HG03442 (cell line): ENCODE data around the gene CHRNG.

Experiments used
- ATAC-seq: cut with Tn5 transposase; IDR thresholded peaks from one replicate; pipeline ENCODE4 v1.9.1; 2021; ENCODE audit warnings: mild to moderate bottlenecking, moderate library complexity; ENCODE audit not compliant: unreplicated experiment

Gene CHRNG, protein sequence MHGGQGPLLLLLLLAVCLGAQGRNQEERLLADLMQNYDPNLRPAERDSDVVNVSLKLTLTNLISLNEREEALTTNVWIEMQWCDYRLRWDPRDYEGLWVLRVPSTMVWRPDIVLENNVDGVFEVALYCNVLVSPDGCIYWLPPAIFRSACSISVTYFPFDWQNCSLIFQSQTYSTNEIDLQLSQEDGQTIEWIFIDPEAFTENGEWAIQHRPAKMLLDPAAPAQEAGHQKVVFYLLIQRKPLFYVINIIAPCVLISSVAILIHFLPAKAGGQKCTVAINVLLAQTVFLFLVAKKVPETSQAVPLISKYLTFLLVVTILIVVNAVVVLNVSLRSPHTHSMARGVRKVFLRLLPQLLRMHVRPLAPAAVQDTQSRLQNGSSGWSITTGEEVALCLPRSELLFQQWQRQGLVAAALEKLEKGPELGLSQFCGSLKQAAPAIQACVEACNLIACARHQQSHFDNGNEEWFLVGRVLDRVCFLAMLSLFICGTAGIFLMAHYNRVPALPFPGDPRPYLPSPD

DNA sequence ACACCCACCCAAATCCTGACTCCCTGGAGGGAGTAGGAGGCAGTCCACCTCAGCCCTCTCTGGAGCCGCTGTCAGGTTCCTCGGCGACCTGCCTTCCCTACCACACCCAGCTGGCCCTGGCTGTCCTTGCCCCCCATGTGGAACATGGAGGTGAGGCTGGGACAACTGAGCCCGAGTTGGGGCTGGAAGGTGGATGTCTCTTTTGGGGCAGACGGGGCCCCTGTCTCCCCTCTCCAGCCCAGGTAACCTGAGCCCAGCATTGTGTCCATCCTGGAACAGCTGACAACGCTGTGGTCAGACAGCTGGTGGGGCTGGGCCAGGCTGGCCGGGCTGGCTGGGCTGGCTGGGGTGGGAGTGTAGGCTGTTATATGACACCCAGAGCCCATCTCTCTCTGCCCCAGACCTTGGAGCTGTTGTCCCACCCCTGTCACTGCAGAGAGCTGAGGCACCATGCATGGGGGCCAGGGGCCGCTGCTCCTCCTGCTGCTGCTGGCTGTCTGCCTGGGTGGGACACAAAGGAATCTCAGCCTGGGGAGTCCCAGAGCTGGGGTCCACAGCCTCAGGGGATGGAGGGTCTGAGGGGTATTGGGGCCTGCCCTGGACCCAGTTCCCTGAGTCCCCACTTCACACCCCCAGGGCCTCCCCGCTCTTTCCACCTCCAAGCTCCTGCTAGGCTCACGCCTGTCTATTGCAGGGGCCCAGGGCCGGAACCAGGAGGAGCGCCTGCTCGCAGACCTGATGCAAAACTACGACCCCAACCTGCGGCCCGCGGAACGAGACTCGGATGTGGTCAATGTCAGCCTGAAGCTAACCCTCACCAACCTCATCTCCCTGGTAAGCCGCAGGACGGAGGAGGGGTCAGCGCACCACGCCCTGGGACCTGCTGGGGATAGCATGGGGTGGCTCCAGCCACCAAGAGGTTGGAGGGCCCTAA, at the start of gene CHRNG:
TSS of gene CHRNG (plus strand) at position 395 of the 934 bp plus-strand sequence. CDS start at position 451, 56 bp downstream.
- ATAC-seq, result no peak

DNA sequence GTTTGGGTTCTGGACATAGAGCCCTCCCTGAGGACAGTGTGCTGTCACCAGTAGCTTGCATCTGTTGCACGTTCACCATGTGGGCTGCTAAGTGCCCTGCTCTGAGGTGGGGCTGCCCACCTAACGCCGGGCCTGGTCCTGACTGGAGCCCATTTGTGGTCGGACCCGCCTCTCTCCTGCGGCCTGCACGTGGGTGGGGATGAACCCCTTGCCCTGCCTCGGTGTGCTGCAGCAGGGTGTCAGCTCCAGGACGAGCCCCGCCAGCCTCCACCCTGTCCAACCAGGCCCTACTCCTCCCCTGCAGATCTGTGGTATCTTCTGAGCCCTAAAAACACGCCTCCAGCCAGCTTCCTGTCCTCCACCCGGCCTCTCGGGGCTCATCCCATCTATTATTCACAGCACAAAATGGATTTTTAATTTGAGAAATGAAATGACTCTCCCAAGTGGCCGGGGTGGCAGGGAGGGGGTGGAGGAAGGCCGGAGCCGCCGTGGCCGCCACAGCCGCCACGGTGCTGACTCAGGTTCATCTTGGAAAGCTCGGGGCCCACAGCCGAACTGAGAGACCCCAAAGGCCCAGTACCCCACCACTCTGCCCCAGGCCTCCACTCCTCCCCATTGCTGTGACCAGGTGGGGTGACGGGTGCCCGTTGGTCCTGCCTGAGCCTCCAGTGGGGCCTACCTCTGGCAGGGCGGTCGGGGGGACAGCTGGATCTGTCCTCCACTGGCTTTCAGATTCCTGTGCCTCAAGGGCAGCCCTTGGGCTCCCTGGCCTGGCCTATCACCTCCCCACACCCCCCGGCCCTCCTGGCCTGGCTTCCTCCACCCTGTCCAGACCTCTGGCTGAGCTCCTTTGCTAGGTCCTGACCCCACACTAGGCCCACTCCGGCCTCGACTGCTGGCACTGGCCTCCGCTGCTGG, 49.0 kb upstream of the CHRNG start:
- no peak for ATAC-seq

DNA sequence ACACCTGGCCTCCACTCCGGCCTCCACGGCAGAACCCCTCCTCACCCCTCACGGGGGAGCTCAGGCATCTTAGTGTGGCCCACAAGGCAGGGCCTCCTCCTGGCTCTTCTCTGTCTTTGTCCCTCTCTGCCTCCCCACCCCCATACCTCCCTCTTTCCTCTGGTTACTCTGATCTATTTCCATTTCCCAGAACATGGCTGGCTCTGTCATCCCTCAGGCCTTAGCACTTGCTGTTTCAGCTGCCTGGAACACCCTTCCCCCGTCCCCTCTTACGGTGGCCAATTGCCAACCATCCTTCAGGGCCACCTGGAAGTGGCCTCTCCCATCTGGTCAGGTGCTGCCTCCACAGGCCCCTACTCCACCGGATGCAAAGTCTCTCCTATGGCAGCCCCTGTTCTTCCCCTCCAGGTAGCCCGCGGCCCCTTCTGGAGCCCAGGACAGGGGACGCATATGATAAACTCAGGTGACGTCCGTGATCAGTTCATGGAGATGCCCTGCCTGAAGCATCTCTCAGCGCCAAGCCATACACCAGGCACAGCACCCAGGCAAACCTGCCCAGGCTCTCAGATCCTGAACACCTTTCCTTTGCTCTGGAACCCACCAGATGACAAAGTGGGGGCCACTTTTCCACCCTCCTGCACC, 48.2 kb upstream of the CHRNG start:
- no peak for ATAC-seq

DNA sequence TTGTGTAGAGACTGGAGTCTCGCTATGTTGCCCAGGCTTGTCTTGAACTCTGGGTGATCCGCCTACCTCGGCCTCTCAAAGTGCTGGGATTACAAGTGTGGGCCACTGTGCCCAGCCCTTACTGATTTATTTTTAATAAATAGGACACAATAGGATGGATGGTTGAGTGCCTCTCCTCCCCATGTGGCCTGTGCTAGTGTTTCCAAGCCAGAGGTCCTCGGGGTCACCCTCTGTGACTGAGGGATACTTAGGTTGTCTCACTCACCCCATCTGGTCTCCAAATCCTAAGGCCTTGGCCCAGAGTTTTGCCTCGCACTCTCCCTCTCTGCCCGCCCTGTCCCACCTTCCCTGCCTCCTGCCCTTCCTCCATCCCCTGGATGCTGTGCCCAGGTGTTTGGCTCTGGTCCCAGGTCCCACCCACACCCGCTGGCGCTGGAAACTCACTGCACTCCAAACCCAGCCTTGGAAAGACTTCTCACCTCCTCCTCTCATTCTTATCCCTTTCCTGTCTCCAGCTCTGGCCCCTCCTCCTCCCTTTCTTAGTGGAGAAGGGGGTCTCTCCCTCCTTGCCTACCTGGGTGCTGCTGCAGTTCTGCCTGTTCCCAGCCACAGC, 47.1 kb upstream of the CHRNG start:
- no peak for ATAC-seq

DNA sequence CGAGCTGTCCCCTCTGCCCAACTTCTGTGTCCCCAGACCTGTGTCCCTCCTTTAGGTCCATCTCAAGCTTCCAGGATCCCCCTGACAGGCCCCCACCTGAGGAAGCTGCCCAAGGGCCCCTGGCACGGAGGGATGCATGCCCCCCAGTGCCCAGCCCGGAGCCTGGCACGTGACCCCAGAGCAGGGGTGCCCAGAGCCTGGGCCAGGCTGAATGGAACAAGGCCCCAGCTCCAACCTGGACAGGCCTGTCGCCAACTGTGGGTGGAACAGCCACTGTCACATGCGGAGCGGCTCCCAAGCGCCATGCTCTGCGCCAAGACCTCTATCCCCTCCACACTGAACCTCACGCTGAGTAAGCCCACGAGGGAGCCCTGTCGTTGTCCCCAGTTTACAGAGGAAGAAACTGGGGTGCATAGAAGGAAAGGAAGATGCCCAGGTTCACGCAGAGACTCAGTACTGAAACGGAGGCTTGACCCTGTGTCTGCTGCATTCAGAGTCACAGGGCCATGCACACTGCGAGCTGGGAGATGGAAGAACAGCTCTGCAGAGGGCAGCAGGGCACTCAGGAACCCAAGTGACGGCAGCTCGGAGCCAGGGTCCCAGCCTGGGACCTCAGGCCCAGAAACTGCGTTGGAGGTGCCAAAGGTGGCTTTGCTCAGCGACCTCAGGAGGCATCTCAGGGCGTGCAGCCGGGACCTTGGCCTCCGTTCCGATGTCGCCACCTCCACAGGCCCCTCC, 46.4 kb upstream of the CHRNG start:
- no peak for ATAC-seq

DNA sequence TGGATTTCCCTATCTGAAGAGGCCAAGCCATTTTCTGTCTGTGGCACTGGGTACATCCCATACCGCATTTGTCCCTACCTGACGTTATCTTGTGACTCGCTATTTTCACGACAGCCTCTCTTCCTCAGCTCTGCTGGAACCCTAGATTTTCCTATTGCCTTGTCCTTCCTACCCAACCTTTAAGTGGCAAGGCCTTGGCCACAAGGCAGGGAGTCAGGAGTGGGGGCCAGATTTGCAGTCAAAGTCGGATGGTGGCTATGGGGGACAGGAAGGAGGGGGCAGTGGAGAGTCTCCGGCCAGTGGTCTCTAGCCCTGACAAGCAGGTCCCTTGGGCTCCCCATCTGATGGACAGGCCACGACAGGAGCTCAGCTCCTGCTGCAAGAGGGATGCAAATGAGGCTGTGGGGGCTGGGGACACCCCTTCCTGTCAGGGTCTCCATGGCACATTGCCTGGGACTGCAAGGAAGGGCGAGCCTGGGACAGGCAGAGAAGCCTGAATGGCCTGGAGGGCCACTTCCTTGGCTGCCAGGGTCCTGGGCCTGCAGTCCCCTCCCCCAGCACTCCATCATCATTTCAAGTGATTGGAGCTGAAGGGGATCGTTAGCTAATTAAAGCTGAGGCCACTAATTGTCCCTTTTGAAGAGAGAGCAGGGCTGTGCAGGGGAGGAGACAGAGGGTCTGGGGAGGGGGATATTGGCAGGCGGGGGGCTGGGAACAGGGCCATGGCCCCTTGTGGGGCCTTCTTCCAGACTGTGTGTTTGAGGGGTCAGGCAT, 45.6 kb upstream of the CHRNG start:
- no peak for ATAC-seq

DNA sequence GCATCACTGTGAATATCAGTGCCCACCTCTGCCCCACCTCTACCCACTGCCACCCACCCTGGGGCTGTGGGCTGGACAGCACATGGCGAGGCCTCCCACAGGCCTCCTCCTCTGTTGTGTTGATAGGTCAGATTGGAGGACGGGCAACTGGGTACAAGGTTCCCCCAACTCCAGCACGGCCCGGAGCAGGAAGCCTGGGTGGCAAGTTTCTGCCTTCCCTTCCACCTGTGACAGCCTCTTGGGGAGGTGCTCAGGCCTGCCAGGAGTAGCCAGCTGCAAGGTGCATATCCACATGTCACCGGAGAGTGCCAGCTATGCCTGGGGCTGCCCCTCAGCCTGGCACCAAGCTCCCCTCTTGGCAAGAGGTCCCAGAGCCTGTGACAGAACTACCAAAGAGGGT, 45.0 kb upstream of the CHRNG start:
- no peak for ATAC-seq

DNA sequence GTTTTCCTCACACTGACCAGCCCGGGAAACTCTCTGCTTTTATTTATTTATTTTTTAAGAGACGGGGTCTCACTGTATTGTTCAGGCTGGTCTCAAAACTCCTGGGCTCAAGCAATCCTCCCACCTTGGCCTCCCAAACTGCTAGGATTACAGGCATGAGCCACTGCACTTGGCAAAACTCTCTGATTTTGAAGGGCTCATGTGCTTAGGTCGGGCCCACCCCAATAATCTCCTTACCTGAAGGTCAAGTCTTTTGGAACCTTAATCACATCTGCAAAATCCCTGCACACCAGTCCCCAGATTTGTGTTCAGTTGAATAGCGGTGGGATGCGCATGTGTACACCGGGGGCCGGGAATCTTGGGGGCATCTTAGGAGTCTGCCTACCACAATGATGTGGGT, 44.2 kb upstream of the CHRNG start:
- no peak for ATAC-seq

DNA sequence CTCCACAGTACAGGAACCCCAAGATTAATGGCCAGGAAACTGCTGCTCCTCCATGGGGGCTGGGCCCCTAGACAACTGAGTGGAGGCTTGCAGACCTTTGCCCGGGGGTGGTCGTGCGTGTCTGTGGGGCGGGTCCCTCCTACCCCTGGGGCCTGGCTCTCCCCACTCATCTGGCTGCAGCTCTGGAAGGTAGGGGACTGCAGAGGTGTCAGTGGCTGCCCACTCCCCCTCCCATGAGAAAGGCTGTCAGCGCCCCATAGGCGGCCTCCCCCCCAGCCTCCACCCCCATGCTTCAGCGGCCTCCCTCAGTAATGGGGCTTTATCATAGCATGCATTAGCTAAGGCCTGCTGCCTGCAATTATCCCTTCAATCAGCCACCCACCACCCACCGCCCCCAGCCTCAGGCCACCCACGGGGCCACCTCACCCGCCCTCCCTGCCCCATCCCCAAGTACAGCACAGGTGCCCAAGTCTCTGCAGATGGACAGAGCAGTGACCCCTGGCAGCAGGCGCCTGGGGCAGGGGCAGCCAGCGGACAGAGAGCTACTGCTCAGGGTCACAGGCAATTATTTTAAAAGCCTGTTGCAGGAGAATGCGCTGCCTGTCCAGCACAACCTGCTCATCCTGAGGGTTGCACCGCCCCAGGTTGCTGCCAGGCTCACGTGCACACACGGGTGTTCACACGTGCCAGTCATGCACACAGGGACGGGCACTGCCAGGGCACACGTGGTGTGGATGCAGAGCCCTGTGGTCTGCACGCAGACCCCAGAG, 42.8 kb upstream of the CHRNG start:
- no peak for ATAC-seq

DNA sequence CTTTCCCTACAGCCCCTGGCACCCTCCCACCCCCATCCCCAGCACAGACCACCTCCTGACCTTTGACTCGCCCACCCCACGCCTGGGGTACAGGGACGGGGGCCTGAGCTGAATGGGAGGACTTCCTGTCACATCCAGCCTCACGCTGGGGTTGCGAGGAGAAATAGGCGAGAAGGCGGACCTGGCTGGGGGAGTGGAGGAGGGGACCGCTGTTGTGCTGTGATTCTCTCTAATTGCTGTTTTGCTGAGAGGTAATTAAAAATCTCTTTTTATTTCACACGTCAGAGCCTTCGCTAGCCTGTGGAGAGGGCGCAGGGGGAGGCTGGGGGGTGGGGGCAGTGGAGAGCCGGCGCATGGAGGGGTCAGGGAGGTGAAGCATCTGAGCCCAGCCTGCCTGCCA, 42.1 kb upstream of the CHRNG start:
- ATAC-seq, result no peak

DNA sequence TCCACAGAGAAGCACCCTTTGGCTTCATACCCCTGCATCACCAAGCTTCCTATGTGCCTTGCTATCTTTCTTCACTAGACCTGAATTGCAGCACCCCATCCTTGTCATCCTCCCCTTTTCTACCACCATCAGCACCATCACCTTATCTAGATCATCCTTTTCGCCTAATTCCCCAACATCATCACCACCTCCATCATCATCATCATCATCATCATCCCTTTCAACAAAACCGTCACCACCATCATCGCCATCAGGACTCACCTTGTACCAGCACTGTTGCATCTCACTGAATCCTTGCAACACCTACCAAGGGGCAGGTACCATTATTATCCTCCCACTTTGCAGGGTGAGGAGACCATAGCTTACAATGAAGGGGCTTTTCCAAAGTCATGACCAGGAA, 41.0 kb upstream of the CHRNG start:
- no peak for ATAC-seq

DNA sequence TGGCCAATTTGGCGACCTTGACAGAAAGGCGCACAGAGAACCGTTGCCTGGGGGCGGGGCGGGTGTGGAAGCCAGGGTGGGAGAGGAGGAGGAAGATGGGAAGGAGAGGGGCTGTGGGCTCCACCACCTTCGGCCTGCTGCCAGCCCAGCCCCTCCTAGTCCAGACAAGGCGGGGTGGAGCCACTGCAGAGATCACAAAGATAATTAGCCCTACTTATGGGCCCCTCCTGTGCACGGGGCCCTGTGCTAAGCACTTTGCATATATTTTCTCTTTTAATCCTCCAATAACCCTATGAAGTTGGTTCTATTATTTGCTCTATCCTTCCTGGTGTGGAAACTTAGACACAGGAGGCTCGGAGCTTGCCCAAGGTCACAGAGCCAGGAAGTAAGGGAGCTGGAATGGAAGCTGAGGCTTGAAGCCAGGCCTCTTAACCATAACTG, 38.1 kb upstream of the CHRNG start:
- ATAC-seq, result no peak

DNA sequence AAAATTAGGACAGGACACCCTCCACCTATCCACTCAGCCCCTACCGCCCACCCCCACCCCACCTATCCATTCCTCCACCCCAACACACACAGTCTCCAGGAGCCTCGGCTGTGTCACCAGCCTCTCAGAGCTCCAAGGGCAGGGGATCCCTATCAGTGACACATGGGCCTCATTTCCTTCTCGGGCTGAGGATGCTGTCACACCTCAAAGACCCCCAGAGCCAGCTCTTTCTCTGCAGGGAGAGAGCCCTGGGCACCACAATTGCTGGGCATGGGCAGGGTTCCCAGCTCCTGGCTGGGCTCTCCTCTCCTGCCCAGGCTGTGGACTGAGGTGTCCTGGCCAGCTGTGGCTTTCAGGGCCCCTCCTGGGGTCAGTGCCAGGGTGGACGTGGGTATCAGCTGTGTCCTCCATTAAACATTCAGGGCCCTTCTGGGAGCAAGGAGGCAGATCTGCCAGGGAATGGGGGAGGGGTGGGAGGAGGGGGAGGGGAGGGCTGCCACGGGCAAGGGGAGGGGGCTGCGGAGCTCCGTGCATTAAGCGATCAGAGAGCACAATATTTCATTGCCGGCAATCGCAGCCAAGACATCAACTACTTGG, 37.6 kb upstream of the CHRNG start:
- ATAC-seq, result no peak

DNA sequence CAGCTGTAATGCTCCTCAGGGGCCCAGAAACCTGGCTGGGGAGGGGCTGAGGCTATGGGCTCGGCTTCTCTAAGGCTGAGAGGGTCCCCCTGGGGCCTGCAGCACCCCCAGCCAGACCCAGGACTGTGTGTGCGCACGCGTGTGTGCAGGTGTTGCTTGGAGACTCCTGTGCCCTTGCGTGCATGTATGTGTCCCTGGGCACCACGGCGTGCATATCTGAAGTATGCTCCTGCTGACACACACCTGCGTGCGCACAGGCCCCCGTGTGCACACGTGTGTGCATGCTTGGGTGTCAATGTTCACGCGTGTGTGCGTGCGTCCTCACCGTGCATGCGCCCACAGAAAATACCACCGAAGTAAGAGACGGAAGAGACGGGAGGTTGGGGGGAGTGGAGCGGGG, 37.0 kb upstream of the CHRNG start:
- ATAC-seq, result no peak

DNA sequence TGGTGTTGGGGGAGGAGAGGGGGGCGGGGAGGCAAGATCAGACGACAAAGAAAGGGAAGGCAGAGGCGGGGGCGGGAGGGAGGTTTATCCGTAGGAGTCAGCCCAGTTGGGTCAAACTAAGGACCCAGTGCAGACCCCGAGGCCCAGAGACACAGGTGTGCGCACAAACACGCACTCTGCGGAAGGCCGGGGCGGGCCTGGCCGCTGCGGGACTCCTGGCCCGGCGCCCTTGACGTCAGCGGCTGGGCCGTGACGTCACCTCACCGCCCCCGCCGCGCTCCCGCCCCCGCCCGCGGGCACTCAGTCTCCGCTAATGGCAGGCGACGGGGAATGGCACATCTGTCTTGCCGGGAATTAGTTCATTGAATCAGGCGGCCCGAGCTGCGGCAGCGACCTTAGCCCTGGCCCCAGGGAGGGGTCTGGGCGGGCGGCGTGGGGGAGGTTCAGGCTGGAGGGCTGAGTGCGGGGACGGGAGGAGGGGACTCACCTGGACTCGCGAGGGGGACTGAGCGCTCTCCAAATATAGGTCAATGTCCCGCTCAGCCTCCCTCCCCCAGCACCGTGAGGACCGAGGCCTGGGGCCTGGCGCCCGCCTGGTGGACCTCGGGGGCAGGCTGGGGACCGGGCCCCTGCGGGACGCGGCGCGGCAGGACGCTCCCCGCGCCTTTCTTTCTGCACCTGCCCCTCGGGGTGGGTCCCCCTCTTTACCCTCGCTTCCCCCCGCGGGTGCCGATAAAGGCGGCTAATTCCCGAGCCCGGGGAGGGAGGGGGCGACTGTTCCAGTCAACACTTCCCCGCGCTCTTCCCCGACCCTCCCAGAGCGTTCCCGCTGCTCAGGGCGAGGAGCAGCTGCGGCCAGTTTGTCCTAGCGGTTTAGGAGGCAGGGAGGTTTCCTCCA, 36.3 kb upstream of the CHRNG start:
- ATAC-seq, result no peak

DNA sequence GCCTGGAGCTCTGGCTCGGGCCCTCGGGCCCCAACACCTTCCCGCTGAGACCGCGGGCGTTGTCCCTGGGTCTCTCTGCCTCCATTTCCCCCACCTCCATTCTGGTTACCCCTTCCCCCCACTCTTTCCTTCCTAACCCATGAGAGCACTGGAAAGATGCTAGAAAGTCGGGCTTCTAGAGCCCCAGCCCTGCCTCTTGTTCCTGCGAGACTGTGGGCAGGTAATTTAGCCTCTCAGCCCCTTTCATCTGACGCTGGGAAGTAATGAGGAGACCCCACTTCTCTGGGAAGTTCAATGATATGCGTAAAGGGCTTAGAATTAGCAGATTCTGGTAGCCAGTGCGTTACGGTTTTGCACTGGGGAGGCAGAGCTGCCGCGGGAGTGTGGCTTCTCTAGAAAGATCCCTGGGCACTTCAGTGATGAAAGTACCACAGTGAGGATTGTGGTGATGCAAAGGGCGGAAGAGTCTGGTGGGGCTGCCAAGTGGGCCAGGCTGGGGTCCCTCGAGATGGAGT, 35.6 kb upstream of the CHRNG start:
- ATAC-seq, result no peak
